HepG2 (cell line): ENCODE measurements around the gene VASN. TPM values are rescaled to one million over a fixed set of nuclear protein-coding genes. Genes with fewer than 3 reads are reported as not detected.

Experiments used
- ATAC-seq: fragments of 200-7000 bp; cut with Tn5 transposase; 3 replicates; pipeline ENCODE4 v1.9.1; 2020; ENCODE audit warnings: mild to moderate bottlenecking, moderate library complexity
- BruUV-seq: library from RNA; stranded (reverse); fragments of 400-500 nt; replicated peaks from 2 replicates; lab custom pipeline; 2021; lab: Mats Ljungman, UMichigan
- CTCF ChIA-PET: fragments of 300-600 bp; formaldehyde crosslinking; extraction: SDS; loops from one replicate; lab custom pipeline; 2021; ENCODE audit warnings: low total read pairs, inconsistent platforms, low intra/inter-chr PET ratio; lab: Yijun Ruan, JAX
- POLR2A ChIA-PET: fragments of 350-600 bp; sonication (Branson Sonifier 250); formaldehyde crosslinking; loops from one replicate; lab custom pipeline; 2020; ENCODE audit warnings: antibody characterized with exemption, inconsistent platforms; lab: Yijun Ruan, JAX
- DNase-seq: peaks from one replicate; pipeline ENCODE4 v3.0.0-alpha.2; 2015; ENCODE audit warnings: low spot score
- FAIRE-seq: peaks from 3 replicates; lab custom pipeline; 2011; peaks lifted over from hg19 to GRCh38; lab: Jason Lieb, UNC
- H2AFZ ChIP-seq: one replicate; pipeline ENCODE4 v1.6.1; 2011; ENCODE audit warnings: low read length, inconsistent platforms
- H3K27ac ChIP-seq: fragments of 300-600 bp; 3 replicates; pipeline ENCODE4 v1.8.0; 2011; ENCODE audit warnings: mixed run types, mild to moderate bottlenecking, mixed read lengths, low read length, inconsistent platforms; ENCODE audit not compliant: insufficient read depth; ENCODE audit errors: extremely low read length
- H3K27me3 ChIP-seq, 2 experiments: fragments of 200-600 bp in 1 of 2; 2 replicates in 1 of 2; 3 replicates in 1 of 2; pipeline versions ENCODE4 v1.6.0 to v1.8.0; 2011; ENCODE audit warnings: low read length in 2 of 2, mild to moderate bottlenecking in 2 of 2, moderate library complexity in 2 of 2, inconsistent platforms in 1 of 2; ENCODE audit not compliant: insufficient read depth in 2 of 2, control insufficient read depth in 1 of 2
- H3K36me3 ChIP-seq, 2 experiments: fragments of 200-600 bp in 1 of 2; replicated peaks in 1 of 2; 2 replicates in 1 of 2; 3 replicates in 1 of 2; pipeline versions ENCODE4 v1.5.1 to v1.8.0; 2011; ENCODE audit warnings: low read length in 2 of 2, inconsistent platforms in 1 of 2; ENCODE audit not compliant: insufficient read depth in 2 of 2, control insufficient read depth in 1 of 2
- H3K4me1 ChIP-seq: 2 replicates; pipeline ENCODE4 v1.5.1; 2012; ENCODE audit warnings: low read length, inconsistent platforms; ENCODE audit not compliant: insufficient read depth
- H3K4me2 ChIP-seq: 2 replicates; pipeline ENCODE4 v1.6.0; 2011; ENCODE audit warnings: low read depth, low read length, inconsistent platforms
- H3K4me3 ChIP-seq, 3 experiments: fragments of 200-600 bp in 1 of 3; sonication (generic), shearing (Covaris generic) in 1 of 3; replicated peaks in 1 of 3; 2 replicates each; pipeline ENCODE4 v1.5.1; 2011 to 2016; ENCODE audit warnings: low read length in 3 of 3, inconsistent platforms in 2 of 3, low read depth in 2 of 3, mild to moderate bottlenecking in 2 of 3, control low read depth in 1 of 3, mixed read lengths in 1 of 3; ENCODE audit not compliant: insufficient read depth in 1 of 3
- H3K79me2 ChIP-seq: one replicate; pipeline ENCODE4 v1.6.1; 2011; ENCODE audit warnings: low read length, inconsistent platforms; ENCODE audit not compliant: insufficient read depth
- H3K9ac ChIP-seq: 2 replicates; pipeline ENCODE4 v1.6.0; 2011; ENCODE audit warnings: mild to moderate bottlenecking, low read depth, low read length, inconsistent platforms; ENCODE audit not compliant: insufficient read depth
- H3K9me3 ChIP-seq: 2 replicates; pipeline ENCODE4 v1.5.1; 2012; ENCODE audit warnings: mild to moderate bottlenecking, low read length
- H4K20me1 ChIP-seq: 2 replicates; pipeline ENCODE4 v1.6.0; 2011; ENCODE audit warnings: inconsistent platforms, mild to moderate bottlenecking, low read length, moderate library complexity; ENCODE audit not compliant: insufficient read depth
- AGO2 ChIP-seq: fragments of 200-400 bp; formaldehyde crosslinking; optimal IDR thresholded peaks from 2 replicates; pipeline ENCODE3; 2017; ENCODE audit warnings: mild to moderate bottlenecking, low read depth, low read length, moderate library complexity
- FOSL1 ChIP-seq: sonication (generic); formaldehyde crosslinking; IDR thresholded peaks from 2 replicates; pipeline ENCODE4 v1.9.0; 2021; ENCODE audit warnings: missing genetic modification reagents, borderline replicate concordance
- IKZF4 ChIP-seq: sonication (generic); formaldehyde crosslinking; IDR thresholded peaks from 2 replicates; pipeline ENCODE4 v1.5.1; 2020; ENCODE audit warnings: borderline replicate concordance, mild to moderate bottlenecking, low read depth, missing genetic modification reagents; ENCODE audit errors: not compliant biosample characterization
- KLF11 ChIP-seq: IDR thresholded peaks from 2 replicates; pipeline ENCODE4 v1.6.1; 2016; ENCODE audit warnings: missing compliant biosample characterization
- MATR3 ChIP-seq: sonication (generic); formaldehyde crosslinking; IDR thresholded peaks from 2 replicates; pipeline ENCODE4 v1.4.0; 2020; ENCODE audit warnings: missing genetic modification reagents
- MED1 ChIP-seq: sonication (generic); formaldehyde crosslinking; IDR thresholded peaks from 2 replicates; pipeline ENCODE4 v1.4.0; 2020; ENCODE audit warnings: missing genetic modification reagents
- NFATC3 ChIP-seq: sonication (generic); formaldehyde crosslinking; IDR thresholded peaks from 2 replicates; pipeline ENCODE4 v1.5.1; 2020; ENCODE audit warnings: mild to moderate bottlenecking, missing genetic modification reagents
- SMC3 ChIP-seq: IDR thresholded peaks from 2 replicates; pipeline ENCODE4 v1.6.1; 2011; ENCODE audit warnings: low read length, improper control_type of control experiment
- SRF ChIP-seq: IDR thresholded peaks from 2 replicates; pipeline ENCODE4 v1.6.1; 2011; ENCODE audit warnings: mild to moderate bottlenecking, low read depth, low read length, moderate library complexity
- TCF7L2 ChIP-seq: IDR thresholded peaks from 2 replicates; pipeline ENCODE4 v1.6.1; 2011; ENCODE audit warnings: mild to moderate bottlenecking, low read depth, low read length, moderate library complexity
- TIGD3 ChIP-seq: sonication (generic); formaldehyde crosslinking; IDR thresholded peaks from 2 replicates; pipeline ENCODE4 v1.5.1; 2020; ENCODE audit warnings: mild to moderate bottlenecking, missing genetic modification reagents, borderline replicate concordance
- ZIK1 ChIP-seq: sonication (generic); formaldehyde crosslinking; IDR thresholded peaks from 2 replicates; pipeline ENCODE4 v1.5.0; 2020; ENCODE audit warnings: mild to moderate bottlenecking, low read depth, missing genetic modification reagents, borderline replicate concordance
- ZNF136 ChIP-seq: sonication (generic); formaldehyde crosslinking; IDR thresholded peaks from 2 replicates; pipeline ENCODE4 v1.8.1; 2022; ENCODE audit warnings: low read depth, mild to moderate bottlenecking, moderate library complexity, missing genetic modification reagents
- ZNF558 ChIP-seq: sonication (generic); formaldehyde crosslinking; IDR thresholded peaks from 2 replicates; pipeline ENCODE4 v1.9.0; 2022; ENCODE audit warnings: mild to moderate bottlenecking, missing genetic modification reagents, borderline replicate concordance
- WGBS: methylation state at CpG from one replicate; pipeline ENCODE4 v1.1.6; 2017; ENCODE audit warnings: low lambda C conversion rate; 5-methylcytosine and 5-hydroxymethylcytosine counted together
- in situ Hi-C: cut with HindIII; loops from 2 replicates; pipeline ENCODE4 v1.10.0; 2017; ENCODE audit warnings: low pct_unique_long_range_greater_than_20kb; ENCODE audit not compliant: extremely low pct_ligation_motif_present
- intact Hi-C: fragments of 100-400 bp; cut with micrococcal nuclease; formaldehyde crosslinking; loops from one replicate; pipeline ENCODE4 v1.10.0; 2022; ENCODE audit not compliant: unreplicated experiment
- polyA plus RNA-seq, 8 experiments: library from polyadenylated mRNA; depleted of rRNA in 3 of 8; stranded (reverse) in 7 of 8; unstranded in 1 of 8; fragments of >200 nt; fragmentation: Illumina TruSeq in 4 of 8; extraction: Trizol in 4 of 8; gene quantifications; 2 replicates each; pipeline versions ENCODE4 v1.2.1 to v1.2.3, GENCODE V29; 2011 to 2016; ENCODE audit warnings: low read depth in 4 of 8, missing spikeins in 1 of 8, mixed read lengths in 1 of 8; ENCODE audit not compliant: insufficient read depth in 1 of 8
- total RNA-seq, 5 experiments: library from RNA; depleted of rRNA; stranded (reverse); fragments of >200 nt; fragmentation: Illumina TruSeq; extraction: Trizol; gene quantifications; 2 replicates each; pipeline ENCODE4 v1.2.3, GENCODE V29; 2016; ENCODE audit warnings: low read depth in 1 of 5
- TF ChIP-seq, protein P1 (sequence below): sonication (generic); IDR thresholded peaks from 2 replicates; pipeline ENCODE4 v1.6.1; 2016; ENCODE audit warnings: low read depth, borderline replicate concordance
- TF ChIP-seq, protein P2 (sequence below): sonication (generic); formaldehyde crosslinking; IDR thresholded peaks from 2 replicates; pipeline ENCODE4 v1.4.0; 2020; ENCODE audit warnings: missing genetic modification reagents, borderline replicate concordance
- TF ChIP-seq, protein P3 (sequence below): sonication (generic); formaldehyde crosslinking; conservative IDR thresholded peaks from 2 replicates; pipeline ENCODE4 v1.5.0; 2020; ENCODE audit warnings: missing genetic modification reagents

The VASN gene
- total and polyA plus RNA-seq, 2 of the 13 experiments (the other 11 are each of a cell fraction or from before 2014, with no cell fraction given), result 8.4 to 18.2 TPM

- peaks cover 48% of the 10 kb centered on the region for H3K79me2 ChIP-seq
- TF ChIP-seq MATR3 (no peak), ZNF136 (no peak), FOSL1 (CRISPR knock-in tag) (no peak), AGO2 (peak; percentile 40), TIGD3 (CRISPR knock-in tag) (no peak), SRF (no peak), ZNF558 (CRISPR knock-in tag) (no peak; the same call in 1 of the 2 replicates), MED1 (CRISPR knock-in tag) (peak; percentile 71), SMC3 (no peak), IKZF4 (CRISPR knock-in tag) (no peak), ZIK1 (peak; percentile 30; the same call in 1 of the 2 replicates), TCF7L2 (no peak), KLF11 (no peak), NFATC3 (no peak)
- TF ChIP-seq, protein P1, sequence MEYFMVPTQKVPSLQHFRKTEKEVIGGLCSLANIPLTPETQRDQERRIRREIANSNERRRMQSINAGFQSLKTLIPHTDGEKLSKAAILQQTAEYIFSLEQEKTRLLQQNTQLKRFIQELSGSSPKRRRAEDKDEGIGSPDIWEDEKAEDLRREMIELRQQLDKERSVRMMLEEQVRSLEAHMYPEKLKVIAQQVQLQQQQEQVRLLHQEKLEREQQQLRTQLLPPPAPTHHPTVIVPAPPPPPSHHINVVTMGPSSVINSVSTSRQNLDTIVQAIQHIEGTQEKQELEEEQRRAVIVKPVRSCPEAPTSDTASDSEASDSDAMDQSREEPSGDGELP, result peak; percentile 87
- TF ChIP-seq, protein P2, sequence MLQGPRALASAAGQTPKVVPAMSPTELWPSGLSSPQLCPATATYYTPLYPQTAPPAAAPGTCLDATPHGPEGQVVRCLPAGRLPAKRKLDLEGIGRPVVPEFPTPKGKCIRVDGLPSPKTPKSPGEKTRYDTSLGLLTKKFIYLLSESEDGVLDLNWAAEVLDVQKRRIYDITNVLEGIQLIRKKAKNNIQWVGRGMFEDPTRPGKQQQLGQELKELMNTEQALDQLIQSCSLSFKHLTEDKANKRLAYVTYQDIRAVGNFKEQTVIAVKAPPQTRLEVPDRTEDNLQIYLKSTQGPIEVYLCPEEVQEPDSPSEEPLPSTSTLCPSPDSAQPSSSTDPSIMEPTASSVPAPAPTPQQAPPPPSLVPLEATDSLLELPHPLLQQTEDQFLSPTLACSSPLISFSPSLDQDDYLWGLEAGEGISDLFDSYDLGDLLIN, result no peak
- TF ChIP-seq, protein P3, sequence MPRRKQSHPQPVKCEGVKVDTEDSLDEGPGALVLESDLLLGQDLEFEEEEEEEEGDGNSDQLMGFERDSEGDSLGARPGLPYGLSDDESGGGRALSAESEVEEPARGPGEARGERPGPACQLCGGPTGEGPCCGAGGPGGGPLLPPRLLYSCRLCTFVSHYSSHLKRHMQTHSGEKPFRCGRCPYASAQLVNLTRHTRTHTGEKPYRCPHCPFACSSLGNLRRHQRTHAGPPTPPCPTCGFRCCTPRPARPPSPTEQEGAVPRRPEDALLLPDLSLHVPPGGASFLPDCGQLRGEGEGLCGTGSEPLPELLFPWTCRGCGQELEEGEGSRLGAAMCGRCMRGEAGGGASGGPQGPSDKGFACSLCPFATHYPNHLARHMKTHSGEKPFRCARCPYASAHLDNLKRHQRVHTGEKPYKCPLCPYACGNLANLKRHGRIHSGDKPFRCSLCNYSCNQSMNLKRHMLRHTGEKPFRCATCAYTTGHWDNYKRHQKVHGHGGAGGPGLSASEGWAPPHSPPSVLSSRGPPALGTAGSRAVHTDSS, result no peak
Measured at GRCh38 chr16:4372578-4373355, 1.1 kb downstream of the VASN start.

More at GRCh38 chr16:4372578-4373355, 1.1 kb downstream of the VASN start:
- peak overlapping the region; percentile 76 to 92 (median 82) for H3K4me3 ChIP-seq
- ATAC-seq (peak; percentile 56), FAIRE-seq (peak; percentile 95), DNase-seq (peak; percentile 86)
- peaks cover 0 to 2% of the 10 kb centered on the region in 2 experiments; a peak in 1 of 5 replicates for H3K36me3 ChIP-seq
- H3K9ac ChIP-seq, result peak overlapping the region; percentile 78
- peak overlapping the region; percentile 83 for H3K27ac ChIP-seq
- no peaks in the 10 kb centered on the region for H3K9me3 ChIP-seq
- peaks cover 86% of the 10 kb centered on the region for H3K4me1 ChIP-seq
- no peaks in the 10 kb centered on the region for H3K27me3 ChIP-seq
- 3% methylated on average over 7 of the region's 10 CpGs for WGBS
- intact Hi-C loops (loop anchor here (2.0 kb wide), 1 partner anchor 14 kb away; no protein-coding TSS in a partner anchor), in situ Hi-C loops (no loop called here)
- peaks cover 33% of the 10 kb centered on the region for H4K20me1 ChIP-seq
- H3K4me2 ChIP-seq, result peak overlapping the region; percentile 86
- no TSS peak for BruUV-seq
- ChIA-PET CTCF (interaction anchor here (1.3 kb wide), 1 partner anchor 30 kb away, joined by 3 read pairs; no protein-coding TSS in a partner anchor), POLR2A (interaction anchor here (0.9 to 2.3 kb wide), 12 partner anchors 9 to 492 kb away, joined by 3 to 21 read pairs (median 6); partner anchors contain the start of genes CREBBP and PAM16)
- H2AFZ ChIP-seq, result no peak overlapping the region
